ENCODE measurements around the gene DCBLD1. TPM values are rescaled to one million over a fixed set of nuclear protein-coding genes. Genes with fewer than 3 reads are reported as not detected.

The DCBLD1 gene
- total RNA-seq, 1 experiment from 2014 or later: 19.5 TPM

Other genes starting within 250 kb of the DCBLD1 start
- gene VGLL2, start 217.1 kb upstream of the DCBLD1 start, total RNA-seq (2021; ENCODE audit: unreplicated experiment): not detected
- not detected for gene ROS1, start 56.7 kb upstream of the DCBLD1 start, total RNA-seq (2021; ENCODE audit: unreplicated experiment)
- gene GOPC, start 119.8 kb downstream of the DCBLD1 start, total RNA-seq (2021; ENCODE audit: unreplicated experiment): 24.2 TPM
- 46.2 TPM for gene NUS1, start 192.8 kb downstream of the DCBLD1 start, total RNA-seq (2021; ENCODE audit: unreplicated experiment)